Caco-2 (cell line): ENCODE data around the gene BBS12. TPM values are rescaled to one million over a fixed set of nuclear protein-coding genes. Genes with fewer than 3 reads are reported as not detected.

Experiments used
- BruUV-seq: library from RNA; stranded (reverse); fragments of 400-500 nt; replicated peaks from 2 replicates; lab custom pipeline; 2021; lab: Mats Ljungman, UMichigan
- CTCF ChIA-PET: fragments of 300-600 bp; sonication (Branson Sonifier 250); formaldehyde crosslinking; loops from one replicate; lab custom pipeline; 2022; ENCODE audit warnings: antibody characterized with exemption; lab: Charles Lee
- POLR2A ChIA-PET: fragments of 300-600 bp; sonication (Branson Sonifier 250); formaldehyde crosslinking; loops from one replicate; lab custom pipeline; 2022; ENCODE audit warnings: antibody characterized with exemption; lab: Charles Lee
- DNase-seq, 2 experiments: peaks; one replicate each; pipeline versions ENCODE4 v3.0.0 to v3.0.0-alpha.2; 2020 to 2022
- H3K27me3 ChIP-seq: replicated peaks from 2 replicates; pipeline ENCODE4 v1.6.0; 2011; ENCODE audit warnings: low read length; ENCODE audit not compliant: control insufficient read depth, insufficient read depth
- H3K36me3 ChIP-seq: 2 replicates; pipeline ENCODE4 v1.5.1; 2011; ENCODE audit warnings: low read length; ENCODE audit not compliant: control insufficient read depth, insufficient read depth
- H3K4me1 ChIP-seq: fragments of 250-450 bp; sonication (Bioruptor Pico); 2 replicates; pipeline ENCODE4 v1.5.1; 2020; ENCODE audit warnings: mild to moderate bottlenecking
- H3K4me3 ChIP-seq: 2 replicates; pipeline ENCODE4 v1.5.1; 2011; ENCODE audit warnings: low read depth, mild to moderate bottlenecking, control low read depth, low read length
- H3K9me3 ChIP-seq: fragments of 250-450 bp; sonication (Bioruptor Pico); 2 replicates; pipeline ENCODE4 v1.5.1; 2020; ENCODE audit warnings: mild to moderate bottlenecking, moderate library complexity
- H3K27ac Mint-ChIP-seq: one replicate; pipeline ENCODE4 v1.8.0; 2022; ENCODE audit warnings: mixed read lengths; ENCODE audit not compliant: unreplicated experiment
- H3K27me3 Mint-ChIP-seq: one replicate; pipeline ENCODE4 v1.8.0; 2022; ENCODE audit warnings: mixed read lengths; ENCODE audit not compliant: insufficient read depth, unreplicated experiment
- H3K36me3 Mint-ChIP-seq: one replicate; pipeline ENCODE4 v1.8.0; 2022; ENCODE audit warnings: mild to moderate bottlenecking, mixed read lengths; ENCODE audit not compliant: insufficient read depth, unreplicated experiment
- H3K4me1 Mint-ChIP-seq: one replicate; pipeline ENCODE4 v1.8.0; 2022; ENCODE audit warnings: low read depth, mixed read lengths; ENCODE audit not compliant: unreplicated experiment
- H3K4me3 Mint-ChIP-seq: one replicate; pipeline ENCODE4 v1.8.0; 2022; ENCODE audit warnings: mild to moderate bottlenecking, moderate library complexity, mixed read lengths; ENCODE audit not compliant: unreplicated experiment
- H3K9me3 Mint-ChIP-seq: one replicate; pipeline ENCODE4 v1.8.0; 2022; ENCODE audit warnings: mixed read lengths; ENCODE audit not compliant: unreplicated experiment
- CTCF ChIP-seq, 2 experiments: fragments of 200-600 bp in 1 of 2; IDR thresholded peaks; 1 replicate in 1 of 2; 2 replicates in 1 of 2; pipeline versions ENCODE4 v1.5.1 to v1.8.0; 2011 to 2022; ENCODE audit warnings: antibody characterized with exemption in 1 of 2, control low read depth in 1 of 2, inconsistent platforms in 1 of 2, low read depth in 1 of 2, low read length in 1 of 2, mild to moderate bottlenecking in 1 of 2, moderate library complexity in 1 of 2; ENCODE audit not compliant: insufficient read depth in 1 of 2, severe bottlenecking in 1 of 2, unreplicated experiment in 1 of 2
- intact Hi-C: fragments of 100-400 bp; cut with micrococcal nuclease; formaldehyde crosslinking; loops from one replicate; pipeline ENCODE4 v1.10.0; 2022; ENCODE audit not compliant: unreplicated experiment
- total RNA-seq: library from RNA; stranded (reverse); gene quantifications from 2 replicates; pipeline ENCODE4 v1.2.3, GENCODE V29; 2022

The BBS12 gene
- total RNA-seq, 1 experiment from 2014 or later: 2.7 TPM

GRCh38 chr4:122765692-122766352, 33.3 kb downstream of the BBS12 start:
- Histone ChIP-seq H3K4me1 (peaks cover 26% of the 10 kb centered on the region), H3K4me3 (no peak overlapping the region), H3K27me3 (no peaks in the 10 kb centered on the region), H3K36me3 (no peaks in the 10 kb centered on the region), H3K9me3 (no peaks in the 10 kb centered on the region)
- Mint-ChIP-seq H3K4me3 (no peak overlapping the region), H3K4me1 (peaks cover 5% of the 10 kb centered on the region), H3K27ac (no peak overlapping the region), H3K36me3 (no peaks in the 10 kb centered on the region), H3K9me3 (no peaks in the 10 kb centered on the region), H3K27me3 (no peaks in the 10 kb centered on the region)
- intact Hi-C loops: no loop called here
- POLR2A ChIA-PET: no interaction called here
- no peak for DNase-seq
- no TSS peak for BruUV-seq
- no peak for TF ChIP-seq CTCF (IDR thresholded peaks at IDR 0.05; ENCODE audit: insufficient read depth in 1 of 2, low read depth in 1 of 2, low read length in 1 of 2, severe bottlenecking in 1 of 2, unreplicated experiment in 1 of 2)
- CTCF ChIA-PET: interaction anchor here (1.4 kb wide), 1 partner anchor 8 kb away, joined by 6 read pairs; no protein-coding TSS in a partner anchor

- H3K27me3 Mint-ChIP-seq: no peaks in the 10 kb centered on the region
- ChIA-PET CTCF (interaction anchor here (1.4 kb wide), 1 partner anchor 8 kb away, joined by 6 read pairs; no protein-coding TSS in a partner anchor), POLR2A (no interaction called here)
- BruUV-seq: no TSS peak
- peaks cover 26% of the 10 kb centered on the region for H3K4me1 ChIP-seq
- H3K27ac Mint-ChIP-seq: no peak overlapping the region
- no peak for TF ChIP-seq CTCF (IDR thresholded peaks at IDR 0.05; ENCODE audit: insufficient read depth in 1 of 2, low read depth in 1 of 2, low read length in 1 of 2, severe bottlenecking in 1 of 2, unreplicated experiment in 1 of 2)
- H3K9me3 Mint-ChIP-seq: no peaks in the 10 kb centered on the region
- no peaks in the 10 kb centered on the region for H3K9me3 ChIP-seq
- peaks cover 5% of the 10 kb centered on the region for H3K4me1 Mint-ChIP-seq
- H3K36me3 ChIP-seq: no peaks in the 10 kb centered on the region
- intact Hi-C loops: no loop called here
- H3K27me3 ChIP-seq: no peaks in the 10 kb centered on the region
- no peak overlapping the region for H3K4me3 ChIP-seq
- no peak overlapping the region for H3K4me3 Mint-ChIP-seq
- H3K36me3 Mint-ChIP-seq: no peaks in the 10 kb centered on the region
- no peak for DNase-seq
Measured at GRCh38 chr4:122766353-122766705, 33.8 kb downstream of the BBS12 start.

DNA sequence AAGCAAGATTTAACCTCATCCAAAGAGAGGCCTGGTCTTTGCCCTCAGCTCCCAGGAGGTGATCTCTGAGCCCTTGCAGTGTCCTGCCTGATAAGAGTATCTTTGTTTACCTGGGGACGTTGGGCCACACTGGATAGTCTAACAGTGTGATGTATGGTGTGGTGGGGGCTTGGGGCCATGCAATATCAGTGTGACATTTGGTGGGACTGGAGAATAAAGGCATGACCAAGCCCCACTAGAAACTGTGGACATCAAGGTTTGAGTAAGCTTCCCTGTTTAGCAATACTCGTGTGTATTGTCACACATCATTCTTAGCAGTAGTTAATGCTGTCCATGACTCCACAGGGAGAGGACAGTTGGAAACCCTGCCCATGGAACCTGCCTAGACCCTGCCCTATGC, 34.4 kb downstream of the BBS12 start:
- CTCF ChIA-PET: interaction anchor here (1.4 kb wide), 1 partner anchor 9 kb away, joined by 6 read pairs; no protein-coding TSS in a partner anchor
- POLR2A ChIA-PET: no interaction called here
- peaks cover 5% of the 10 kb centered on the region for H3K4me1 Mint-ChIP-seq
- no peaks in the 10 kb centered on the region for H3K27me3 ChIP-seq
- intact Hi-C loops: no loop called here
- no peaks in the 10 kb centered on the region for H3K36me3 Mint-ChIP-seq
- no peak overlapping the region for H3K27ac Mint-ChIP-seq
- no peak overlapping the region for H3K4me3 ChIP-seq
- no peak for DNase-seq
- no TSS peak for BruUV-seq
- no peaks in the 10 kb centered on the region for H3K9me3 Mint-ChIP-seq
- no peaks in the 10 kb centered on the region for H3K9me3 ChIP-seq
- no peaks in the 10 kb centered on the region for H3K27me3 Mint-ChIP-seq
- no peak overlapping the region for H3K4me3 Mint-ChIP-seq
- no peak for TF ChIP-seq CTCF (IDR thresholded peaks at IDR 0.05; ENCODE audit: insufficient read depth in 1 of 2, low read depth in 1 of 2, low read length in 1 of 2, severe bottlenecking in 1 of 2, unreplicated experiment in 1 of 2)
- H3K4me1 ChIP-seq: peaks cover 26% of the 10 kb centered on the region
- no peaks in the 10 kb centered on the region for H3K36me3 ChIP-seq
